Astrocyte of the spinal cord (primary cell): ENCODE measurements around the gene SERGEF.

Experiments used
- DNase-seq: peaks from one replicate; pipeline ENCODE4 v3.0.0; 2011; ENCODE audit warnings: low read depth, low spot score
- H3K4me3 ChIP-seq: 2 replicates; pipeline ENCODE4 v1.5.1; 2011; ENCODE audit warnings: low read depth, mild to moderate bottlenecking, low read length, moderate library complexity
- CTCF ChIP-seq: IDR thresholded peaks from 2 replicates; pipeline ENCODE4 v1.5.1; 2012; ENCODE audit warnings: low read depth, mild to moderate bottlenecking, low read length, inconsistent platforms
- in situ Hi-C: cut with HindIII; loops from 2 replicates; pipeline ENCODE4 v1.10.0; 2017; ENCODE audit warnings: low sequenced_read_pairs

The SERGEF gene

GRCh38 chr11:18036456-18036855, 23.6 kb upstream of the SERGEF start:
- no peak overlapping the region for H3K4me3 ChIP-seq
- in situ Hi-C loops = no loop called here
- DNase-seq = no peak
- no peak for TF ChIP-seq CTCF

- no peak for DNase-seq
- no peak overlapping the region for H3K4me3 ChIP-seq
- no peak for TF ChIP-seq CTCF
- in situ Hi-C loops = no loop called here
These were observed 14.6 kb upstream of the SERGEF start for GRCh38 chr11:18027475-18027874.

- no peak for TF ChIP-seq CTCF
- no peak for DNase-seq
- H3K4me3 ChIP-seq = no peak overlapping the region
- in situ Hi-C loops = no loop called here
These were observed 9.6 kb upstream of the SERGEF start for GRCh38 chr11:18022419-18022818.

- TF ChIP-seq CTCF = no peak
- DNase-seq = no peak
- in situ Hi-C loops = no loop called here
- no peak overlapping the region for H3K4me3 ChIP-seq
These were observed 6.8 kb upstream of the SERGEF start for GRCh38 chr11:18019650-18020049.

- no peak for TF ChIP-seq CTCF
- DNase-seq = no peak
- in situ Hi-C loops = no loop called here
- H3K4me3 ChIP-seq = no peak overlapping the region
These were observed 3.9 kb upstream of the SERGEF start for GRCh38 chr11:18016789-18017188.

GRCh38 chr11:18014876-18015275, 2.0 kb upstream of the SERGEF start:
- no peak overlapping the region for H3K4me3 ChIP-seq
- TF ChIP-seq CTCF = no peak

More at GRCh38 chr11:18014876-18015275, 2.0 kb upstream of the SERGEF start:
- in situ Hi-C loops = no loop called here
- no peak for DNase-seq
